GM12891 (cell line): ENCODE results near the gene CDCA7.

Experiments
- PAX5 ChIP-seq: IDR thresholded peaks from 2 replicates; pipeline ENCODE4 v1.6.1; 2011; ENCODE audit warnings: low read length, moderate library complexity, mild to moderate bottlenecking; ENCODE audit not compliant: insufficient read depth, severe bottlenecking
- POLR2A ChIP-seq: IDR thresholded peaks from 2 replicates; pipeline ENCODE4 v1.6.1; 2011; ENCODE audit warnings: low read depth, low read length, control low read depth
- POLR2AphosphoS5 ChIP-seq: IDR thresholded peaks from 2 replicates; pipeline ENCODE4 v1.6.1; 2011; ENCODE audit warnings: low read depth, low read length, control low read depth
- SPI1 ChIP-seq: IDR thresholded peaks from 2 replicates; pipeline ENCODE4 v1.6.1; 2011; ENCODE audit warnings: low read depth, low read length, control low read depth
- TAF1 ChIP-seq: IDR thresholded peaks from 2 replicates; pipeline ENCODE4 v1.6.1; 2011; ENCODE audit warnings: low read depth, low read length, control low read depth

DNA sequence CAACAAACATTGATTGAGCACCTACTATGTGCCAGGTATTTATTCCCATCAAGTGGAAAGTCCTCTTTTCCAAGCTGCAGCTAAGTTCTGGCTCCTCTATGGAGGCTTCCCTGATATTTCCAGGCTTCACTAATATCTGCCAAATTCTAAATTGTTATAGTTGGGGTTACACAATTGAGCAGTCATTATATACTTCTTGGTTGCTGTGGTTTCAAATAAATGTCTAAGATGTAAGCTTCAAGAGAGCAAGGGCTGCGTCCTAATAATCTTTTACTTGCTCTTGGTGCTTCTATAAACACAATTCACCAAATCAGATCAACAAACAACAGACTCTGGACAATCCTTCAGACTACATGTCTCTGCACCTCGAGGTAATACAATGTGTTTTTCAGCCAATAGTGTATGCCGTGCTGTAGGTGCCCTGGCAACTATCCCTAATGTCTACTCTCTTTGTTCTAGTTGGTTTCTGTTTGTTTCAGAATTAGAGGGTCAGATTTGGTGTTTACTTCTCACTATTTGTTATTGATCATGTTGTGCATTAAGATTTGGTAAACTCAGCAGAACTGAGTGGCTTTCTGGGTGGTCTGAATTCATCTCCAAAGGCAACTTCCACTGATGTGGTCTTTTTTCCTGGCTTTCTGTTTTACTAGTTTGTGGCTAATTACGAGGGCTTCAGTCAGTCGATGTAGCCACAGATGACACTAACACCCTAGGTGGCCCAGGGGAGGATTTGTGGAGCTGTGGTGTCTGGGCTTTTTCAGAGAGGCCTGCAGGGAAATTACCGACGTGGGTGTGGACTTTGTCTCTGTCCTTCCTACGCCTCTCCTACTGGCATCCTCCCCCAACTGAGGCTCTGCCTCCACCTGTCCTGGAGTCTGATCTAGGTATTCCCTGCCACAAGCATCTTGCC lies 50.4 kb downstream of the CDCA7 start:
- TF ChIP-seq POLR2AphosphoS5 (no peak), SPI1 (no peak), POLR2A (no peak), TAF1 (no peak), PAX5 (no peak)
